B cell (primary cell): ENCODE measurements around the gene ETNPPL. TPM values are rescaled to one million over a fixed set of nuclear protein-coding genes. Genes with fewer than 3 reads are reported as not detected.

Source experiments
- ATAC-seq: fragments of 200-7000 bp; cut with Tn5 transposase; one replicate; pipeline ENCODE4 v1.10.0; 2021; ENCODE audit warnings: low read depth, mild to moderate bottlenecking, moderate number of reproducible peaks, moderate library complexity
- CTCF ChIA-PET: fragments of 350-600 bp; sonication (Branson Sonifier 250); formaldehyde crosslinking; loops from one replicate; lab custom pipeline; 2021; ENCODE audit warnings: antibody characterized with exemption, inconsistent platforms; lab: Charles Lee
- POLR2A ChIA-PET: fragments of 350-600 bp; sonication (Branson Sonifier 250); formaldehyde crosslinking; loops from one replicate; lab custom pipeline; 2021; ENCODE audit warnings: antibody characterized with exemption; lab: Charles Lee
- DNase-seq: peaks from one replicate; pipeline ENCODE4 v3.0.0; 2013
- H2AFZ ChIP-seq: 2 replicates; pipeline ENCODE4 v1.6.1; 2012; ENCODE audit warnings: mild to moderate bottlenecking, low read depth, low read length; ENCODE audit not compliant: insufficient read depth, poor library complexity, severe bottlenecking
- H3K27ac ChIP-seq, 2 donors: 1 replicate in 1 of 2; 2 replicates in 1 of 2; pipeline ENCODE4 v1.5.1; 2012 to 2013; ENCODE audit warnings: low read length in 2 of 2, mild to moderate bottlenecking in 2 of 2, moderate library complexity in 1 of 2
- H3K27me3 ChIP-seq, 4 experiments: fragments of 200-600 bp in 1 of 4; sonication (generic) in 1 of 4; replicated peaks in 1 of 4; 1 replicate in 2 of 4; 2 replicates in 2 of 4; pipeline versions ENCODE4 v1.6.1 to v1.7.0; 2013 to 2016; ENCODE audit warnings: low read length in 3 of 4, mild to moderate bottlenecking in 2 of 4, mixed read lengths in 1 of 4, moderate library complexity in 1 of 4; ENCODE audit not compliant: insufficient read depth in 4 of 4, control insufficient read depth in 3 of 4; ENCODE audit errors: control extremely low read depth in 1 of 4
- H3K36me3 ChIP-seq, 2 experiments: replicated peaks in 1 of 2; 1 replicate in 1 of 2; 2 replicates in 1 of 2; pipeline versions ENCODE4 v1.6.1 to v1.7.1; 2013; ENCODE audit warnings: low read length in 1 of 2; ENCODE audit not compliant: insufficient read depth in 2 of 2, control insufficient read depth in 1 of 2; ENCODE audit errors: control extremely low read depth in 1 of 2, extremely low read depth in 1 of 2
- H3K4me1 ChIP-seq, 2 donors: fragments of 200-600 bp in 1 of 2; sonication (generic) in 1 of 2; 1 replicate in 1 of 2; 2 replicates in 1 of 2; pipeline versions ENCODE4 v1.5.1 to v1.6.1; 2013 to 2017; ENCODE audit warnings: low read length in 2 of 2; ENCODE audit not compliant: control insufficient read depth in 2 of 2, insufficient read depth in 2 of 2
- H3K4me2 ChIP-seq: replicated peaks from 2 replicates; pipeline ENCODE3; 2012; ENCODE audit warnings: mild to moderate bottlenecking, low read depth, low read length; ENCODE audit not compliant: poor library complexity, severe bottlenecking
- H3K4me3 ChIP-seq, 5 experiments: fragments of 200-600 bp in 1 of 5; sonication (generic) in 1 of 5; 1 replicate in 3 of 5; 2 replicates in 2 of 5; pipeline versions ENCODE4 v1.5.1 to v1.7.0; 2011 to 2016; ENCODE audit warnings: low read length in 4 of 5, mild to moderate bottlenecking in 4 of 5, low read depth in 2 of 5, control low read depth in 1 of 5, moderate library complexity in 1 of 5; ENCODE audit not compliant: insufficient read depth in 1 of 5; ENCODE audit errors: control extremely low read depth in 1 of 5, extremely low read depth in 1 of 5
- H3K79me2 ChIP-seq: fragments of 200-600 bp; sonication (generic); one replicate; pipeline ENCODE4 v1.6.0; 2016; ENCODE audit warnings: low read length; ENCODE audit not compliant: control insufficient read depth, insufficient read depth
- H3K9ac ChIP-seq: fragments of 200-600 bp; sonication (generic); 2 replicates; pipeline ENCODE4 v1.6.1; 2017; ENCODE audit warnings: mild to moderate bottlenecking, low read length, moderate library complexity
- H3K9me3 ChIP-seq, 3 donors: one replicate each; pipeline versions ENCODE4 v1.6.1 to v1.7.1; 2013; ENCODE audit warnings: low read length in 2 of 3; ENCODE audit not compliant: control insufficient read depth in 2 of 3, insufficient read depth in 1 of 3; ENCODE audit errors: control extremely low read depth in 1 of 3
- H4K20me1 ChIP-seq: 2 replicates; pipeline ENCODE4 v1.6.0; 2012; ENCODE audit warnings: mild to moderate bottlenecking, low read length; ENCODE audit not compliant: insufficient read depth, control insufficient read depth, poor library complexity, severe bottlenecking
- H3K27ac Mint-ChIP-seq: one replicate; pipeline ENCODE4 v1.8.0; 2021; ENCODE audit warnings: mixed read lengths
- H3K27me3 Mint-ChIP-seq: one replicate; pipeline ENCODE4 v1.8.0; 2021; ENCODE audit warnings: mixed read lengths
- H3K4me1 Mint-ChIP-seq: one replicate; pipeline ENCODE4 v1.8.0; 2021; ENCODE audit warnings: mixed read lengths
- H3K4me3 Mint-ChIP-seq: one replicate; pipeline ENCODE4 v1.8.0; 2021; ENCODE audit warnings: mixed read lengths
- H3K9me3 Mint-ChIP-seq: one replicate; pipeline ENCODE4 v1.8.0; 2022; ENCODE audit warnings: mixed read lengths; ENCODE audit not compliant: insufficient read depth
- CTCF ChIP-seq: fragments of 200-600 bp; IDR thresholded peaks from one replicate; pipeline ENCODE4 v1.8.0; 2022; ENCODE audit warnings: antibody characterized with exemption, mild to moderate bottlenecking
- EZH2 ChIP-seq: IDR thresholded peaks from 2 replicates; pipeline ENCODE4 v1.6.1; 2012; ENCODE audit warnings: borderline replicate concordance, low read depth, mild to moderate bottlenecking, moderate library complexity, low read length; ENCODE audit not compliant: insufficient read depth, poor library complexity, severe bottlenecking
- WGBS: methylation state at CpG from one replicate; pipeline ENCODE4 v1.1.5; 2013; ENCODE audit warnings: missing lambda C conversion rate; ENCODE audit not compliant: insufficient coverage; 5-methylcytosine and 5-hydroxymethylcytosine counted together
- intact Hi-C: fragments of 100-400 bp; cut with micrococcal nuclease; formaldehyde crosslinking; loops from one replicate; pipeline ENCODE4 v1.10.0; 2022
- polyA plus RNA-seq: library from polyadenylated mRNA; depleted of rRNA; stranded (reverse); fragments of >200 nt; gene quantifications from 2 replicates; pipeline ENCODE4 v1.2.3, GENCODE V29; 2012
- total RNA-seq, 2 donors: library from RNA; stranded (reverse); fragments of 120-200 nt in 1 of 2; gene quantifications; 1 replicate in 1 of 2; 2 replicates in 1 of 2; pipeline versions ENCODE4 v1.2.3 to v1.2.4, GENCODE V29; 2013 to 2022

Gene ETNPPL
- total and polyA plus RNA-seq, 2 donors (not counting 1 experiment from before 2014, with no cell fraction given): not detected

DNA sequence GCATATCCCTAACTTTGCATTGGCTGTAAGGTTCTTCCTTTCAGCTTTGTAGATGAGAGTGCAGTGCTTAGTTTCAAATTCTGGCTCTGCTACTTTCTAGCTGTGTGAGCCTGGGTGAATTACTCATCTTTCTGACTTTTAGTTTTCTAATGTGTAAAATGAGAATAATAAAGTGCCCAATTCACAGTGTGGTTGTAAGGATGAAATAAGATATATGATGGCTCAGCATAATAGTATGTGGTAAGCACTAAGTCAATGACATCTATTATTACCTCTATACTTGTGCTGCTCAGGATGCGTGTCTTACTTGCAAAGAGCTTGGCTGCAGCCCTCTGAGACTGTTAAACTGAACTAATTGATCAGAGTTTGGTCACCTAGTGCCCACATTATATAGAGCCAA lies 30.6 kb upstream of the ETNPPL start:
- ChIA-PET POLR2A (no interaction called here), CTCF (interaction anchor here (0.6 kb wide), 1 partner anchor 75 kb away, joined by 3 read pairs; no protein-coding TSS in a partner anchor)
- H3K4me1 Mint-ChIP-seq: no peaks in the 10 kb centered on the region
- no peak overlapping the region for H3K9ac ChIP-seq
- intact Hi-C loops: no loop called here
- 100% methylated on average over 1 of the region's 1 CpG for WGBS
- ATAC-seq (no peak), DNase-seq (no peak)
- H3K27ac Mint-ChIP-seq: no peak overlapping the region
- H3K4me3 ChIP-seq: no peak overlapping the region
- H2AFZ ChIP-seq: no peak overlapping the region
- no peaks in the 10 kb centered on the region for H3K4me1 ChIP-seq
- H3K9me3 Mint-ChIP-seq: no peaks in the 10 kb centered on the region
- H3K4me3 Mint-ChIP-seq: no peak overlapping the region
- H3K4me2 ChIP-seq: no peak overlapping the region
- no peak for TF ChIP-seq EZH2
- no peak for TF ChIP-seq CTCF
- H3K9me3 ChIP-seq: peaks cover 0 to 4% (median 0%) of the 10 kb centered on the region in 3 donors
- no peak overlapping the region for H3K27ac ChIP-seq
- H3K36me3 ChIP-seq: no peaks in the 10 kb centered on the region
- H3K27me3 ChIP-seq: no peaks in the 10 kb centered on the region
- peaks cover 2% of the 10 kb centered on the region for H3K27me3 Mint-ChIP-seq
- no peaks in the 10 kb centered on the region for H4K20me1 ChIP-seq
- no peaks in the 10 kb centered on the region for H3K79me2 ChIP-seq

DNA sequence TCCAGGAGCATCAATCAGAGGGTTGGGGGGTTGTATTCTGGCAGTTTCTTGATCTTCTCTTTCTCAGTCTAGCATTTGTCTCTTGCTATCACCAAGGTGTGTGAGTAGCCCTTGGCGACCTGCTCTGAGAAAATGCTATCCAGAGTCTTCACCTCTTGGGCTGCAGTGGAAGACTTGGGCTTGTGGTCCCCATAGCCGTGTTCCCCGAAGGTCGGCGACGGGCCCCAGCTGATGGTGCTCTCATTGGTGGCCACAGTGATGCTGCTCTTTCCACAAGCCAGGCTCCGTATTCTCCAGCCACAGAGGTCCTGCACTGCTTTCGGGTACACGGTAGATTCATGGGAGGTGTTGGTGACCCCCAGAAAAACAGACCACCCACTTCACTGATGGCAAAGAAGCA lies 25.9 kb upstream of the ETNPPL start:
- H3K4me3 Mint-ChIP-seq: no peak overlapping the region
- H3K4me1 Mint-ChIP-seq: no peaks in the 10 kb centered on the region
- no peak for DNase-seq
- 93% methylated on average over 7 of the region's 9 CpGs for WGBS
- H3K9me3 Mint-ChIP-seq: no peaks in the 10 kb centered on the region
- no peaks in the 10 kb centered on the region for H3K4me1 ChIP-seq
- H4K20me1 ChIP-seq: no peaks in the 10 kb centered on the region
- ChIA-PET CTCF (no interaction called here), POLR2A (no interaction called here)
- H3K36me3 ChIP-seq: no peaks in the 10 kb centered on the region
- H3K27me3 Mint-ChIP-seq: peaks cover 2% of the 10 kb centered on the region
- no peak overlapping the region for H2AFZ ChIP-seq
- peaks cover 0 to 4% (median 0%) of the 10 kb centered on the region in 3 donors for H3K9me3 ChIP-seq
- intact Hi-C loops: no loop called here
- no peak overlapping the region for H3K4me2 ChIP-seq
- no peak overlapping the region for H3K4me3 ChIP-seq
- H3K27ac ChIP-seq: no peak overlapping the region
- ATAC-seq: no peak
- H3K27ac Mint-ChIP-seq: no peak overlapping the region
- no peaks in the 10 kb centered on the region for H3K79me2 ChIP-seq
- no peak overlapping the region for H3K9ac ChIP-seq
- H3K27me3 ChIP-seq: no peaks in the 10 kb centered on the region
- TF ChIP-seq CTCF (no peak), EZH2 (no peak)
